Brain microvascular endothelial cell (primary cell): ENCODE data around the gene NCOR2.

Experiments
- DNase-seq: peaks from one replicate; pipeline ENCODE4 v3.0.0-alpha.2; 2020
- H3K27ac ChIP-seq: fragments of 250-450 bp; sonication (Bioruptor Pico); 2 replicates; pipeline ENCODE4 v1.5.1; 2020; ENCODE audit warnings: mild to moderate bottlenecking, moderate library complexity
- H3K27me3 ChIP-seq: fragments of 250-450 bp; sonication (Bioruptor Pico); replicated peaks from 2 replicates; pipeline ENCODE4 v1.5.1; 2020; ENCODE audit warnings: mild to moderate bottlenecking
- H3K36me3 ChIP-seq: fragments of 250-450 bp; sonication (Bioruptor Pico); replicated peaks from 2 replicates; pipeline ENCODE4 v1.5.1; 2020; ENCODE audit warnings: mild to moderate bottlenecking
- H3K4me3 ChIP-seq: 2 replicates; pipeline ENCODE4 v1.5.1; 2011; ENCODE audit warnings: low read depth, mild to moderate bottlenecking, control low read depth, low read length, moderate library complexity
- in situ Hi-C: cut with HindIII; loops from 2 replicates; pipeline ENCODE4 v1.10.0; 2017; ENCODE audit warnings: low sequenced_read_pairs, low pct_ligation_motif_present
- TF ChIP-seq, protein P1 (sequence below): IDR thresholded peaks from 2 replicates; pipeline ENCODE4 v1.5.1; 2011; ENCODE audit warnings: low read depth, mild to moderate bottlenecking, moderate library complexity, low read length, control low read depth, inconsistent platforms; ENCODE audit errors: missing control alignments

The NCOR2 gene

DNA sequence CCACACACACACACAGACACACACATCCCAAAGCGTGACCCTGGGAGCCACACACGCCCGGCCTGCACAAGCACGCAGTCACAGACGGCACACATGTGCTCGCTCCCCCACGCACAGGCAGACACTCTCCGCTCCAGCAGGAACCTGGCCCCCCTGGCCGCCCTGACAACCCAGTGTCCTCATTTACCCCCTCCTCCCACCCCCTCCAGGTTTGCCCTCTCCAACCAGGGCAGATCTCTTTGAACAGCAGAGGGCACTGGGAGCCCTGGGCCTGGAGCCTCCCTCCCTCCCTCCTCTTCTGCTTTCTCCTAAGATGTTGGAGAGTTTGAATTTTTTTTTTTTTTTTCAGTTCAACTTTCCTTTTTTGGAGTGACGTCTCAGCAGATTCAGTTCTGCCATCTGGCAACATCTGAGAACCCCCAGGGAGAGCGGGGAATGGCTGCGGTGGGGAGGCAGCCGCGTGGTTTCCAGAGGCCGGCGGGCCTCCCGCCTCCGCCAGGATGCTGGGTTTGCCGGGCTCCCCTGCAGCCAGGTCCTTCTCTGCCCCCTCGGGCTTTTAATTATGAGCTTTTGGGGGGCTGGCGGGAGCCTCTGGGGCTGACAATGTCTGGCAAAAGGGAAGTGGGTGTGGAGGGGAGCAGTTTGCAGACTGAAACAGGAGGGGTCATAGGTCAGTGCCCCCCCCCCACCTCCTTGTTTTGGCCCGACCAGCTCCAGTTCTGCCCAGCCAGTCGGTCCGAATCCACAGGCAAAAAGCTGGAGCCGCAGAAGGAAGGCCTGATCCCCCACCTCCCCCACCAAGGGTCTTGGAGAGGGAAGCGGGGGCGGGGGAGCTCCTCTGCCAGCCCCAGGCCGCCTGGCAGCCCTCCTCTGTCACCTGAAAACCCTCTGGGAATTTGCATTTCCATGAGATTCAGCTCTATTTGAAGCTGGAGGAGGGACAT is 1.3 kb upstream of the NCOR2 start:
- H3K36me3 ChIP-seq: no peaks in the 10 kb centered on the region
- H3K27me3 ChIP-seq: no peaks in the 10 kb centered on the region
- in situ Hi-C loops: no loop called here
- TF ChIP-seq, protein P1, sequence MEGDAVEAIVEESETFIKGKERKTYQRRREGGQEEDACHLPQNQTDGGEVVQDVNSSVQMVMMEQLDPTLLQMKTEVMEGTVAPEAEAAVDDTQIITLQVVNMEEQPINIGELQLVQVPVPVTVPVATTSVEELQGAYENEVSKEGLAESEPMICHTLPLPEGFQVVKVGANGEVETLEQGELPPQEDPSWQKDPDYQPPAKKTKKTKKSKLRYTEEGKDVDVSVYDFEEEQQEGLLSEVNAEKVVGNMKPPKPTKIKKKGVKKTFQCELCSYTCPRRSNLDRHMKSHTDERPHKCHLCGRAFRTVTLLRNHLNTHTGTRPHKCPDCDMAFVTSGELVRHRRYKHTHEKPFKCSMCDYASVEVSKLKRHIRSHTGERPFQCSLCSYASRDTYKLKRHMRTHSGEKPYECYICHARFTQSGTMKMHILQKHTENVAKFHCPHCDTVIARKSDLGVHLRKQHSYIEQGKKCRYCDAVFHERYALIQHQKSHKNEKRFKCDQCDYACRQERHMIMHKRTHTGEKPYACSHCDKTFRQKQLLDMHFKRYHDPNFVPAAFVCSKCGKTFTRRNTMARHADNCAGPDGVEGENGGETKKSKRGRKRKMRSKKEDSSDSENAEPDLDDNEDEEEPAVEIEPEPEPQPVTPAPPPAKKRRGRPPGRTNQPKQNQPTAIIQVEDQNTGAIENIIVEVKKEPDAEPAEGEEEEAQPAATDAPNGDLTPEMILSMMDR: peak; percentile 76
- no peak overlapping the region for H3K4me3 ChIP-seq
- H3K27ac ChIP-seq: peak overlapping the region; percentile 45
- peak; percentile 84 for DNase-seq

DNA sequence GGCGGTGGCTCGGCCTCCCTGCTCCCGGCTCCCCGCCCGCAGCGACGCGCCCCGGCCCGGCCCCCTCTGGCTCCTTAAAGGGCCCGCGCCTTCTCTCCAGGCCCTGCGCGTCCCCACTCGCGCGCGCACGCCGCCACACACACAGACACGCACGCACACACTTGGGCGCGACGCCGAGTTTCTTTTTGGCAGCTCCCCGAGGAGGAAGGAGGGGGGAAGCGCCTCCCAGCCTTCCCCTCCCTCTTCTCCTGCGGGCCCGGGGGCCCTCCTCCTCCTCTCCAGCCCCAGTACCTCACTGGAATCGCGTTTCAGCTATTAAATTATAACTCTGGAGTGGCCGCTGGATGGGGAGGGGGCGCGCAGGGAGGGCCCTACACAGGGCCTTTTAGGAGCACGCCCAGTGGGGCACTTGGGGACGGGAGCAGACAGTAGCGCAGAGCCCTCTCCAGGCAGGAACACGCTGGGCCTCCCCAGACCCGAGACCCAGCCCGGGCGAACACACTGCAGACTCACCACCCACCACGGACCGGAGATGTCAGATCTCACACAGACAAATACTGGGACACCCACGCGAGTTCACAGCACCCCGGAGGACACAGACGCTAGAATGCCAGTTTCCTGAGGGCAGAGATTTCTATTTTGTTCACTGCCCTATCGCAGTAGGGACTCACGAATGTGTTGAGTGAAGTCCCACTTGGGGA is 411 bp upstream of the NCOR2 start:
- peak; percentile 74 for DNase-seq

DNA sequence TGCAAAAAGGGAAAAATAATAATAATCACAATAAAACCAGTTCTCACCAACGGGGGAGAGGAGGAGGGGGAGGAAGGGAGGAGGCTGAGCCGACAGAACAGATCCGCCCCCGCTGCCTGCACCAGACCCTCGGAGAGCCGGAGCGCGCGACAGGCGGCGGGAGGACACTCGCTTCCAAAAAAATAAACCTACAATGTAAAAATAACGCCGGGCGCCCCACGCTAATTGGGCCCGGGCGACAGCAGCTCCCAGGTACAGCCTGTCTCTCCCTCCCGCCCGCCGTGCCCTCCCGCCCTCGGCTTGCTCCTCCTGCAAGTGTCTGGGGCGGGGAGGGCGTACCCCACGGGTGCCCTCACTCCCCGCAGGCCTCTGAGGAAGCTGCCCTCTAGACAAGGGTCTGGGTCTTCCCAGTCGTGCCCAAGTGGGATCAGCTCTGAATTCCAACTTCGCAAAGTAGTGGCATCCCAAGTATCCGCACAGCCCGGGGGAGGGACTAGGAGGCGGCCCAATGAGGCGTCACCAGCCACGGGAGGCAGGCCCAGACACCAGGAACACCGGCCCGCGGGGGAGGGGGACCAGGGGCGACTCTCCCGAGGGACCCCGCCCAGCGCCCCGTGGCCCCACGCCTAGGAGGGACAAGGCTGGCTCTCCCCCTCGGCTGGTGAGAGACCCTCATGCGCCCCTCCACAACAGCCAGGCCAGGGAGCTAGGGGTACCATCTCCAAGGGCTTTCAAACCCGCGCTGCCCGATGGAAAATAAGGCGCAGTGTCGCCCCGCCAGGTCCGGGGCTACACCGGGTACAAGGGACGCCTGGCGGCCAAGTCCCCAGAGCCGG is 1.0 kb downstream of the NCOR2 start:
- H3K27me3 ChIP-seq: no peaks in the 10 kb centered on the region
- in situ Hi-C loops: no loop called here
- H3K36me3 ChIP-seq: no peaks in the 10 kb centered on the region
- DNase-seq: peak; percentile 70
- H3K27ac ChIP-seq: peak overlapping the region; percentile 61
- H3K4me3 ChIP-seq: peak overlapping the region; percentile 82
- TF ChIP-seq, protein P1: no peak

More for the DNA sequence above, 411 bp upstream of the NCOR2 start:
- no peaks in the 10 kb centered on the region for H3K36me3 ChIP-seq
- peak overlapping the region; percentile 45 for H3K27ac ChIP-seq
- in situ Hi-C loops: no loop called here
- peak overlapping the region; percentile 47 for H3K4me3 ChIP-seq
- no peaks in the 10 kb centered on the region for H3K27me3 ChIP-seq
- TF ChIP-seq, protein P1: peak; percentile 24

DNA sequence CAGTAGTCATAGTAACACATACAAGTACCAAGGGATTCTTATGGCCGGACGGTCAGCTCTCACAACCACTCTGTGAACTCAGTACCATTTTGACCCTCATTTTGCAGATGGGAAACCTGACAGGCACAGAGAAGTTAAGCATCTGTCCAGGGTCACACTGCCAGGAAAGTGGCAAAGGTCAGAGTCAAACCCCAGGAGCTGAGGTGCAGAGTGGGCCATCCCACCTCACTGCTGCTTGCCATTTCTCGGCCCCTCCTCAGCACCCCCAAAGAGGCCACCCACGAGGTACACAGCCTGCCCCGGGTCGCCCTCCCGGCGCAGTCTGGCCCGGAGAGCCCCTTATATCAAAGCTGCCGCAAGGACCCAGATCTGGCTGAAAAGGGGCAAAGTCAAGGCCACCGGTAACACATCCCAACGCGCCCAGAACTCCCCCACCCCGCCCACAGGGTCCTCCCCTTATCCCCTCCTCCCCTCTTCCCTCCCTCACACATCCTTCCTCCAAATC is 1.7 kb downstream of the NCOR2 start:
- no peaks in the 10 kb centered on the region for H3K27me3 ChIP-seq
- H3K36me3 ChIP-seq: no peaks in the 10 kb centered on the region
- no peak for DNase-seq
- in situ Hi-C loops: no loop called here
- TF ChIP-seq, protein P1: no peak
- peak overlapping the region; percentile 82 for H3K4me3 ChIP-seq
- no peak overlapping the region for H3K27ac ChIP-seq

DNA sequence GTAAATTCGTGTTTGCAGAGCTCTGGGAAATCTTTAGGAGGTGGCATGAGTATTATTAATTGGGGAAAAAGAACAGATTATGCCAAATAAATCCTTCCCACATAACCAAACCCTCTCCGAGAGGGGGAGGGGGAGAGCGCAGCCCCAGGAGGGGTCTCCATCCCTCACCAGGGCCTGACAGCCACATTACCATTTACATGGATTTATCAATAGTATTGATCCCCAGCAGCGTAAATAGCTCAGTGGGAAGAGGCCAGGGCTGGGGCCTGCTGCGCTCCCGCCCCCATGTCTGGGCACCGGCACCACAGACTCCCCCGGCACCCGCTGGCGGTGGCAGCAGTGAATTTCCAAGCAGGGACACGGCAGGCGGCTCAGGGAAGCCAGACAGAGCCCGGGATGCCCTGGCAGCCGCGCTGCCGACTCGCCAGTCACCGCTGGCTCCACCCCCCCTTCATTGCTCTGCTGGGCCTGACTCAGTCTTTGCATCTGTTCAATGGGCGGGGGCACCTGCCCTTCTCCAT is 2.4 kb downstream of the NCOR2 start:
- Histone ChIP-seq H3K4me3 (peak overlapping the region; percentile 82), H3K27me3 (no peaks in the 10 kb centered on the region), H3K27ac (no peak overlapping the region), H3K36me3 (no peaks in the 10 kb centered on the region)
- TF ChIP-seq, protein P1: no peak
- DNase-seq: no peak
- in situ Hi-C loops: no loop called here
